CD14-positive monocyte (primary cell): Measurements from ENCODE around the gene RBM43. TPM values are rescaled to one million over a fixed set of nuclear protein-coding genes. Genes with fewer than 3 reads are reported as not detected.

ENCODE experiments used
- DNase-seq, 3 donors: peaks; one replicate each; pipeline ENCODE4 v3.0.0-alpha.2; 2011 to 2022
- H2AFZ ChIP-seq: 2 replicates; pipeline ENCODE4 v1.6.0; 2012; ENCODE audit warnings: mild to moderate bottlenecking, low read depth, low read length, inconsistent platforms; ENCODE audit not compliant: insufficient read depth, poor library complexity, severe bottlenecking
- H3K27ac ChIP-seq, 2 donors: 1 replicate in 1 of 2; 2 replicates in 1 of 2; pipeline ENCODE4 v1.5.1; 2012 to 2013; ENCODE audit warnings: low read length in 2 of 2, control low read depth in 1 of 2, inconsistent platforms in 1 of 2, low read depth in 1 of 2, mild to moderate bottlenecking in 1 of 2
- H3K27me3 ChIP-seq, 2 donors: one replicate each; pipeline versions ENCODE4 v1.6.0 to v1.6.1; 2011 to 2013; ENCODE audit warnings: low read length in 2 of 2; ENCODE audit not compliant: control insufficient read depth in 2 of 2, insufficient read depth in 2 of 2
- H3K36me3 ChIP-seq, 2 donors: replicated peaks in 1 of 2; 1 replicate in 1 of 2; 2 replicates in 1 of 2; pipeline versions ENCODE4 v1.5.1 to v1.6.1; 2012 to 2013; ENCODE audit warnings: low read length in 2 of 2, control low read depth in 1 of 2, inconsistent platforms in 1 of 2, mild to moderate bottlenecking in 1 of 2; ENCODE audit not compliant: insufficient read depth in 2 of 2, control insufficient read depth in 1 of 2
- H3K4me1 ChIP-seq, 2 donors: 1 replicate in 1 of 2; 2 replicates in 1 of 2; pipeline versions ENCODE4 v1.5.1 to v1.6.1; 2012 to 2013; ENCODE audit warnings: low read length in 2 of 2, control low read depth in 1 of 2, inconsistent platforms in 1 of 2, mild to moderate bottlenecking in 1 of 2, moderate library complexity in 1 of 2; ENCODE audit not compliant: insufficient read depth in 2 of 2, control insufficient read depth in 1 of 2
- H3K4me2 ChIP-seq: replicated peaks from 2 replicates; pipeline ENCODE3; 2012; ENCODE audit warnings: low read length, moderate library complexity, mild to moderate bottlenecking; ENCODE audit not compliant: poor library complexity, severe bottlenecking; ENCODE audit errors: extremely low read depth
- H3K4me3 ChIP-seq, 3 experiments: fragments of 200-600 bp in 1 of 3; sonication (generic) in 1 of 3; replicated peaks in 1 of 3; 1 replicate in 2 of 3; 2 replicates in 1 of 3; pipeline ENCODE4 v1.5.1; 2011 to 2013; ENCODE audit warnings: low read length in 3 of 3, mild to moderate bottlenecking in 3 of 3, control low read depth in 2 of 3, low read depth in 2 of 3, inconsistent platforms in 1 of 3, moderate library complexity in 1 of 3
- H3K79me2 ChIP-seq: 2 replicates; pipeline ENCODE4 v1.6.0; 2012; ENCODE audit warnings: mild to moderate bottlenecking, control low read depth, inconsistent platforms, low read length, moderate library complexity; ENCODE audit not compliant: insufficient read depth
- H3K9ac ChIP-seq: 2 replicates; pipeline ENCODE4 v1.6.0; 2017; ENCODE audit warnings: low read length, mild to moderate bottlenecking; ENCODE audit not compliant: insufficient read depth, poor library complexity, severe bottlenecking
- H3K9me3 ChIP-seq, 2 donors: replicated peaks in 1 of 2; 1 replicate in 1 of 2; 2 replicates in 1 of 2; pipeline versions ENCODE4 v1.5.1 to v1.6.1; 2012 to 2013; ENCODE audit warnings: low read length in 2 of 2, control low read depth in 1 of 2; ENCODE audit not compliant: control insufficient read depth in 1 of 2, insufficient read depth in 1 of 2
- H4K20me1 ChIP-seq: 2 replicates; pipeline ENCODE4 v1.6.0; 2012; ENCODE audit warnings: mild to moderate bottlenecking, low read length, control low read depth, moderate library complexity; ENCODE audit not compliant: insufficient read depth
- H3K27ac Mint-ChIP-seq, 7 donors: one replicate each; pipeline ENCODE4 v1.8.0; 2020; ENCODE audit warnings: mild to moderate bottlenecking in 7 of 7, mixed read lengths in 7 of 7, moderate library complexity in 6 of 7, inconsistent platforms in 2 of 7
- H3K27me3 Mint-ChIP-seq, 3 donors: one replicate each; pipeline ENCODE4 v1.8.0; 2021 to 2022; ENCODE audit warnings: low read depth in 3 of 3, mild to moderate bottlenecking in 3 of 3, mixed read lengths in 3 of 3, moderate library complexity in 3 of 3, inconsistent platforms in 1 of 3
- H3K36me3 Mint-ChIP-seq, 2 donors: one replicate each; pipeline ENCODE4 v1.8.0; 2020; ENCODE audit warnings: mixed read lengths in 2 of 2, inconsistent platforms in 1 of 2, mild to moderate bottlenecking in 1 of 2
- H3K4me1 Mint-ChIP-seq: one replicate; pipeline ENCODE4 v1.8.0; 2020; ENCODE audit warnings: mild to moderate bottlenecking, mixed read lengths
- H3K4me3 Mint-ChIP-seq, 2 donors: one replicate each; pipeline ENCODE4 v1.8.0; 2020; ENCODE audit warnings: mild to moderate bottlenecking in 2 of 2, mixed read lengths in 2 of 2, moderate library complexity in 1 of 2
- H3K9me3 Mint-ChIP-seq, 7 donors: one replicate each; pipeline ENCODE4 v1.8.0; 2020 to 2022; ENCODE audit warnings: mixed read lengths in 7 of 7, mild to moderate bottlenecking in 6 of 7, moderate library complexity in 6 of 7, inconsistent platforms in 2 of 7
- CTCF ChIP-seq: fragments of 200-600 bp; IDR thresholded peaks from one replicate; pipeline ENCODE4 v1.8.0; 2022; ENCODE audit warnings: antibody characterized with exemption, mild to moderate bottlenecking
- WGBS: methylation state at CpG from one replicate; pipeline ENCODE4 v1.1.5; 2013; ENCODE audit warnings: missing lambda C conversion rate; ENCODE audit not compliant: insufficient coverage; 5-methylcytosine and 5-hydroxymethylcytosine counted together
- intact Hi-C, 2 donors: fragments of 100-400 bp; cut with micrococcal nuclease; formaldehyde crosslinking; loops; one replicate each; pipeline versions ENCODE4 v1.15.0 to v1.15.1; 2023
- polyA plus RNA-seq, 3 donors: library from polyadenylated mRNA; depleted of rRNA in 1 of 3; unstranded in 2 of 3; stranded (reverse) in 1 of 3; fragments of 300-500 nt in 2 of 3; fragments of >200 nt in 1 of 3; fragmentation: Illumina TruSeq in 2 of 3; gene quantifications; 1 replicate in 2 of 3; 2 replicates in 1 of 3; pipeline ENCODE4 v1.2.3, GENCODE V29; 2012 to 2021

Gene RBM43
- polyA plus RNA-seq, 3 donors, result 0.24 to 2.6 (median 0.38) TPM

DNA sequence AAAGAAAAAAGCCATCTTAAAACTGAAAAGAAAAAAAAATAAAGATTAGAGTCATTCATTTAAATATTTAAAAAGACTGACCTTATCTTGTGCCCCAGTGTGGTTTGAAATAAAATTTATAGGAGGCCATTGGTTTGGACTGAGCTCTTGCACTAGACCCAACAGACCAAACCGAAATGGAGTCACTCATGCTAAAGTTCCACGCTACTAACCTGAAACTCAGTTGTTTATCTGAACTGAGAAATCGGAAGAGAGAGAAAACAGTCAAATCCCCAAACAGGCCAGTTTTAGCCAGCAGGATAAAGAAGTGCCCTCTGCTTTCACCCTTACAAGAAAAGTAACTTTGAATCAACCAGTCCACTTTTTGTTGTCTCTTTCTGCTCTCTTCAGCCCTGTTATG is 18.2 kb downstream of the RBM43 start:
- Mint-ChIP-seq H3K27me3 (peaks cover 0 to 3% (median 0%) of the 10 kb centered on the region in 3 donors), H3K36me3 (peaks cover 3 to 4% of the 10 kb centered on the region in 2 donors), H3K4me1 (peaks cover 12% of the 10 kb centered on the region), H3K4me3 (no peak overlapping the region), H3K9me3 (peaks cover 0 to 9% (median 7%) of the 10 kb centered on the region in 7 donors), H3K27ac (no peak overlapping the region)
- Histone ChIP-seq H4K20me1 (no peaks in the 10 kb centered on the region), H2AFZ (no peak overlapping the region), H3K9ac (no peak overlapping the region), H3K4me2 (no peak overlapping the region), H3K36me3 (peaks cover 0 to under 1% of the 10 kb centered on the region in 2 donors), H3K27me3 (no peaks in the 10 kb centered on the region), H3K4me1 (peaks cover 8 to 13% of the 10 kb centered on the region in 2 donors), H3K27ac (no peak overlapping the region), H3K9me3 (peaks cover 1 to 2% of the 10 kb centered on the region in 2 donors), H3K4me3 (no peak overlapping the region), H3K79me2 (no peaks in the 10 kb centered on the region)
- no peak for TF ChIP-seq CTCF
- WGBS, result 100% methylated on average over 2 of the region's 3 CpGs
- no peak for DNase-seq
- intact Hi-C loops, result no loop called here

GRCh38 chr2:151241224-151241623 is 20.4 kb downstream of the RBM43 start:
- Histone ChIP-seq H2AFZ (no peak overlapping the region), H3K79me2 (no peaks in the 10 kb centered on the region), H4K20me1 (no peaks in the 10 kb centered on the region), H3K4me1 (peaks cover 8 to 14% of the 10 kb centered on the region in 2 donors), H3K9me3 (no peaks in the 10 kb centered on the region), H3K9ac (no peak overlapping the region), H3K4me3 (no peak overlapping the region), H3K4me2 (no peak overlapping the region), H3K36me3 (no peaks in the 10 kb centered on the region), H3K27me3 (no peaks in the 10 kb centered on the region), H3K27ac (no peak overlapping the region)
- Mint-ChIP-seq H3K36me3 (no peaks in the 10 kb centered on the region), H3K27ac (no peak overlapping the region), H3K27me3 (peaks cover 0 to 5% (median 3%) of the 10 kb centered on the region in 3 donors), H3K4me3 (no peak overlapping the region), H3K9me3 (no peaks in the 10 kb centered on the region), H3K4me1 (peaks cover 13% of the 10 kb centered on the region)
- TF ChIP-seq CTCF, result no peak
- WGBS, result no CpG with 5 or more reads among the region's 3 CpGs
- DNase-seq, result no peak
- intact Hi-C loops, result no loop called here
